M059J (cell line): ENCODE data around the gene SLC12A7. TPM values are rescaled to one million over a fixed set of nuclear protein-coding genes. Genes with fewer than 3 reads are reported as not detected.
"Not testable (repeated sequence)": the region's sequence is repeated elsewhere in the genome, so short reads cannot be mapped to it uniquely, and the experiment has no call there.

Source experiments
- DNase-seq: peaks from one replicate; pipeline ENCODE4 v3.0.0-alpha.2; 2012; ENCODE audit warnings: low read depth
- total RNA-seq: library from RNA; depleted of rRNA; stranded (reverse); fragments of >200 nt; shearing (Covaris generic); gene quantifications from 2 replicates; pipeline ENCODE4 v1.2.3, GENCODE V29; 2014

The SLC12A7 gene
- total RNA-seq, 1 experiment from 2014 or later: 14.2 TPM

DNA sequence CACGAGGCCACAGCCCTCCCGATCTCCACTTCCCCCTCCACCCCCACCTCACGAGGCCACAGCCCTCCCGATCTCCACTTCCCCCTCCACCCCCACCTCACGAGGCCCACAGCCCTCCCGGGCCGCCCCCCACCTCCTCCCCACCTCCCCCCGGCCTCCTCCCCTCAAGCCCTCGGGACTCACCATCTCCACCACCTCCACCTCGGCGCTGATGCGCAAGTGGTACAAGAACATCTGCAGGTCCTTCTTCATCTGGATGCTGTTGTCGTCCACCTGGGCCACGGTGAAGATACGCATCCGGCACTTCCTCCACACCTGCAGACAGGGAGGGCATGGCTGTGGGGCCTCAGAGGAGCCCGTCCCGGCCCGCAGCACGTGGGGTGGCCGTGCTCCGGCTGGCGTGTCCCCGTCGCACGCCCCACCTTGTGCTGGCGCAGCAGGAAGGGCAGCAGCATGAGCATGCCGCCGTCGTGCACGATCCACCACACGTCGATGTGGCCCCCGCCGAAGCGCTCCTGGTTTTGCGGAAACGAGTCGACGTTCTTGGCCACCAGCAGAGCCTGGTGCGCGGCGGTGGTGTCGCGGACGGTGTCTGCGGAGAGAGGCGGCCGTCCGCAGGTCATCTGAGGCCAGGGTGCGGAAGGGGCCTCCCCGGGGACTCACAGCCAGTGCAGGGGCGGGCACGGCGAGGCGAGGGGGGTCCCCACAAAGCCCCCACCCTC is 48.0 kb downstream of the SLC12A7 start:
- no peak for DNase-seq

DNA sequence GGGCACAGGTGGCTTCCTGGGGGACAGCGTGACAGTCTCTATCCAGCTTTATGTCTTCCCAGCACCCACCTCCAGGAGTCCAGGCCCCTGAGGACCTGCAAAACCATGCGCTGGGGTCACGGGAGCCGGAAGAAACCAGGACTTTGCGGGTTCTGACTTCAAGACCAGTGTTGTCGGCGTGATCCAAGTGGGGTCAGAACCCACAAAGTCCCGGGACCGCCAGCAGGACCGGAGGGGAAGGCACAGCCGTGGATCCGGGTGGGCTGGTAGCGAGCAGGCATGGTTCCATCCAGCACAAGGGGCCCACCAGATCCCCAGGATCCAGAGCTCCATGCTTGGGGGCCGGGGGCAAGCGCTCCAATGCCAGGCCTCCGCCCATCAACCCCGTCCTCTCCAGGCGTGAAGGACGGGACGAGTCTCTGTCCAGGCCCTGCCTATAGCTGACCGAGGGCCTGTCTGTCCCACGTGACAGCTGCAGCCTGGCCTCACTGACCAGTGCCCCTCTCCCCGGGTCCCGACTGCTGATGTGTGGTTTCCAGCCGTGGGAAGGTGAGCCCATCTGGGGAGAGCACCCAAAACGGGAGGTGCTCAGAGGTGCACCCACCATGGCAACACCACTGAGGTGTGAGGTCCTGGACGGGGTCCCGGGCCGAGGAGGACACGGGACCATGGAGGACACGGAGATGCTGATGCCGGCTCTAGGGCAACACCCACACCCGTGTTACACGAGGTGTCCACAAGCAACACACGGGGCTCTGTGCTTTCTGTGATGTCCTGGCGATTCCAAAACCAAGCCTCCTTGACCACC is 48.9 kb downstream of the SLC12A7 start:
- DNase-seq: no peak

DNA sequence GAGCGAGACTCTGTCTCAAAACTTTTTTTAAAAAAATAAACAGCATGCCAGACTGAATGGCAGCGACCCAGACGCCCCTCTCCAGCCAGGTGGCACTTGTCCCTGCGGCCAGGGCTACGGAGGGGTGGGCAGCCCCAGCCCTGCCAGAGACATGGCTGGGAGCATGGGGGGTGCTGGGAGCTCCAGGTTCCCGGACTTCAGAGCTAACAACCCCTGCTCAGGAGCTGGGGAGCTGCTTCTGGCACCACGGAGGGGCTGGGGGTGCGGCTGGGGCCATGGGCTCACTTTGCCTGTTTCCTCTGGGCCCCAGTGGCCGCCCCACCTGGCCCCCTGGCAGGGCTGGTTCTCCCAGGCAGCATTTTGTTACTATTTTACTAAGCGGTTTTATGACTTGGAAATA is 49.9 kb downstream of the SLC12A7 start:
- DNase-seq: no peak

DNA sequence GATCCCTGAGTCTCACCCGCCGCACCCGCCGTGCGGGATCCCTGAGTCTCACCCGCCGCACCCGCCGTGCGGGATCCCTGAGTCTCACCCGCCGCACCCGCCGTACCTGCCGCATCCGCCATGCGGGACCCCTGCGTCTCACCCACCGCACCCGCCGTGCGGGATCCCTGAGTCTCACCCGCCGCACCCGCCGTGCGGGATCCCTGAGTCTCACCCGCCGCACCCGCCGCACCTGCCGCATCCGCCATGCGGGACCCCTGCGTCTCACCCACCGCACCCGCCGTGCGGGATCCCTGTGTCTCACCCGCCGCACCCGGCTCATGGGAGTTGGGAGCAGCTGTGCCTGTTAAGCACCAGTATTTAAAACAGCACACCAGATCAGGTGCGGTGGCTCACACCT is 50.6 kb downstream of the SLC12A7 start:
- DNase-seq: not testable (repeated sequence)

DNA sequence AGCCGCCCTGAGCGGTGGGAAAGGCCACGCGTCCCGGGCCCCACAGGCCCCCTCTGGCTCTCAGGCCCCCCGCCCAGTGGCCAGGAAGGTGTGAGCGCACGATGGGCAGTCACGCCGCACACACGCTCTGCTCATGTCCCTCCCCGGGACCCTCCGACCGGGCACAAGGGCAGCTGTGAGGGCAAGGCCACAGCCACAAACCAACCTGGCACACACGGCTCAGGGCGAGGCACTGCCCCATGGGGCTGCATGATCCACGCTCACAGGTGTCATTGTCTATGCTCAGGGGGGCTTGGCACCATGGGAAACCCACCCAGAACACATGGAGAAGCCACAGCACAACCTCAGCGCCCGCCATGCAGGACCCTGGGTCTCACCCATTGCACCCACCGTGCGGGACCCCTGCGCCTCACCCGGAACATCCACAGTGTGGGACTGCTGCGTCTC is 51.3 kb downstream of the SLC12A7 start:
- DNase-seq: no peak

DNA sequence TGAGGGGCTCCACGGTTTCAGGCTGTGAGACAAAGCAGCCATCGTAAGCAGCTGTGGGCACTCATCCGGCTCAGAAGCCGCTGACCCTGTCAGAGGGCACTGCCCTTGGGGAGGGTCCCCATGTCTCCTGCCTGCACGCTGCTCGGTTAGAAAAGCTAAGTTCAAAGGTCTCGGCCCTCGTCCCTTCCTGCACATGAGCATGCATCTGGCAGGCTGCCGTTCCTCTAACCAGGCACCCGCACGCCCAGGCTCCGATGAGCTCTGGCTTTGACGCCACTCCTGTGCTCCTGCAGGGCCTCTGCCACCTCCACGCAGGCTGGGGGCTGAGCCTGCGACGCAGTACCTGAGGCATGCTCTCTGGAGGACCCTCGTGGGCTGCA is 52.0 kb downstream of the SLC12A7 start:
- DNase-seq: no peak

DNA sequence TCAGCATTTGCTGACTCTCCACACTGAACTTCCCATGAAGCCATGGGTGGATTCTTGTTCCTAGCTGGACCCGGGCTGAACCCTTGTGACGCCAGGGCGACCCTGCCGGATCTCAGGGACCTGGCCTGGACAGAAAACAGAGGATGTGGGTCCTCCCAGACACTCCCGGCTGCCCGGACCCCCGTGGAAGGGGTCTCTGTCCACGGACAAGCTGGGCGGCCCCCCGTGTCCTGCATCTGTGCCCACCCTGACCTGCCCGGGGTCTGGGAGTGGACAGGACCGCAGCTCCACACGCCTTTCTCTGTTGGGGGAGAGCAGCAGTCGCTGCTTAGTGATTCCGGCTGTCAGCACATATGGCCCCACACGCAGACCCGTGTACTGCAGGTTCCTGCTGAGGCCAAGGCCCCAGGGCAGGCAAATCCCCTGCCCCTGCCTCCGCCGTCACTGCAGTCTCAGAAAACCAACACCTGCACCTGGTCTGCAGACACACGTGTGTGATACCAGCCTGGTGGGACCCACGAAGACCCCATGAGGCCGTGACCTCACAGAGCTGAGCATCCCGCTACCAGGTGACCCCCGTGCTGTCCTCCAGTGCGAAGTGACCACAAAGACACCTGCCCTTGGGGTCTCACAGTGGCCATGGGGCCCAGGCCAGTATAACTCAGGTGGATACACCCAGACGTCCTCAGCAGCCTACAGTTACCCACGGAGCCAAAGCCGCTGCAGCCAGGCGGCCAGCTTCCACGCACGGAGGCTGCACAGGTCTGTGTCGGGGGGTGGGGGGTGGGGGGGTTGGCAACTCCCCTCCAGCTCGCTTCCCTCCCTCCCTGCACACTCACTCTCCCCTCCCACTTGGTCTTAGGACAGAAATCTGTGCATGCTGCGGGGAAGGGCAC is 52.6 kb downstream of the SLC12A7 start:
- DNase-seq: no peak

DNA sequence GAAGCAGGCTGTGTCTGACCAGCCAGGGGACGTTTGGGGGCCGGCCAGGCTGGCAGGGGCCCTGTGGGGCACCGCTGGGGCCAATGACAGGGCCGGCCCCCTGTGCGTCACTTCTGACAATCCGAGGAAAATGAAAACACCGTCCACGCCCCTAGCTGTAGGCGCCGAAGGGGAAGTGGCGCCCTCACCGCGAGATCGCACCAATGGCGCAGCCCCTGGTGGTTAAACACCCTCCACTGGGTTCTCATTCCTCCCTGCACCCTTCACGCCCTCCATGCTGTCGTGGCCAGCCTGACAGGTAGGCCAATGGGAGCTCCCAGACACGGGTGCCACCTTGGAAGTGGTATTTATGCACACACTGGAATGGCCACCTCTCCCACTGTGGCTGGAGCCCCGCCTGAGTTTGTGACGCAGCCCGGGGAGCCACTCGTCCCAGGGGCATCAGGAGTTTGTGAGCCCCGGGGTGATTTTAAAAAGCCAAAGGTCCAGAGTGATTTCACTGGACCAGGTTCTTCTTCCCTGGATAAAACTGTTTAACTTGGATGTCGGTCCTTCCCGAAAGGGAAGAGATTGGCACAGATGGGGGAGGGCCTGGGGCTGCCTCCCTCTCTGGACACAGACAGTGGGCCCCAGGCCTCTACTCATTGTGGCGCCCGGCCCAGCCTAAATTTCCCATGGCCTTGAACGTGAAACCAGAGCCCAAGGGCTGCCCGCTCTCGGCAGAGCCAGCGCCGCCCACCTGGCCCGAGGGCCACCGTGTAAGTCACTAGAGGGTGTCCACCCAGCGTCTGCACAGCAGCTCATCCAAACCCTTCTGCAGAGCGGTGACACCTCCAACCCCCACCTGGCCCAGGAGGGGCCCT is 53.5 kb downstream of the SLC12A7 start:
- DNase-seq: no peak

DNA sequence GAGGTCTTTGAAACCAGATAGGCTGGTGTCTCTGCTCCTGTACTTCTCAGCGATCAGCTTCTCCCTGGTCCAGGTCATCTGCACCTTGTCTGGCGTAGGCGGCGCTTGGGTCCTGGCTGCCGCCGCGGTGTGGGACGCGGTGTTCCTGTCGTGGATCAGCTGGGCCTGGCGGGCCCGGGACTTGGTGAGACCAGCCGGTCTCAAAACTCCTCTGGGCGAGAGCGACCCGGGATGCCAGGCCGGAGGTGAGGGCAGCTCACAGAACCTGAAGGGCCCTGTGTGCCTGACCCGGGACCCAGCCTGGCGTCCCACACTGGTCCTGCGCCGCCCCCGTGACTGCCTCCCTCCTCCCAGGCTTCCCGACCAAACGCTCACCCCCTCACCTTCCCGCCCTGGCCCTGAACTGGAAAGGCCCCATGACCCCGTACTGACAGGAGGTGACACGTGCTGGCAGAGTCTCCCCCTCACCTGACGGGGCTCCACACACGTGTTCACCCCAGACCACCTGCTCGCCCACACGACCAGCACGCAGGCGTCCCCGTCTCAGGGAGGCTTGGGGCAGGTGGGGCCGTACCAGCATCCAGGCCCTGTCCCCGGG is 54.3 kb downstream of the SLC12A7 start:
- DNase-seq: no peak

DNA sequence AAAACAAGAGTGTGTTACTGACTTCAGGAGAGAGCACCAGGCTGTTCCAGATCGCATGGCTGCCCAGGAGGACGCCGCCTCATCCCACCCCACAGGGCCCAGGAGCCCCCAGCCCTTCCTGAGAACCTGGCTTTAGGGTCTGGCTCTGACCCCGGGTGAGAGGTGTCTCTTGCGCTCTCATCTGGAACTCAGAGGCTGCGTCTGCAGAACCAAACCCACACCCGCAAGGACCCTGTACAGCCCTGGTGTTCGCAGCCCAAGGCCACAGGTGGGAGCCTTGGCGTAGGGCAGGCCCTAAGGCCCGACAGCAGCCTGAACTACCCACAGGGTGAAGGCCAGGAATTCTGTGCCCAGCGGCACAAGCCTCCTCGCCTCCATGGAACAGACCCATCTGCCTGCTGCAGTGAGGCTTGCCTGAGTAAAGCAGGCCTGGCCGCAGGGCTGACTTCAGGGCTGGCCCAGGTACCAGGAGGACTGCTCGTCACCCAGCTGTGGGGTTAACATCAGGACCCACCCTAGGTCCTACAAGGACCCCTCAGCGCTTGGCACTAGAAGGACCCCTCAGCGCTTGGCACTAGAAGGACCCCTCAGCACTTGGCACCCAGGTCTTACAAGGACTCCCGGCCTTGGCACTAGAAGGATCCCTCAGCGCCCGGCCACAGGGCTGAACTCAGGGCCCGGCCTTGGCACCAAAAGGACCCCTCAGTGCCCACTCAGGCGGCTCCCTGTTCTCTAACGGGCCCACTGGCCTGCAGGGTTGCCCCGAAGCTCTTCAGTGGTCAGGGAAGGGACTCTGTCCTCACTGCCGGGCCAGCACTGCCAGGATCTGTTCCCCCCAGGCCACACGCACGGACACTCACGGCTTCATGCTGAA is 55.0 kb downstream of the SLC12A7 start:
- DNase-seq: no peak

DNA sequence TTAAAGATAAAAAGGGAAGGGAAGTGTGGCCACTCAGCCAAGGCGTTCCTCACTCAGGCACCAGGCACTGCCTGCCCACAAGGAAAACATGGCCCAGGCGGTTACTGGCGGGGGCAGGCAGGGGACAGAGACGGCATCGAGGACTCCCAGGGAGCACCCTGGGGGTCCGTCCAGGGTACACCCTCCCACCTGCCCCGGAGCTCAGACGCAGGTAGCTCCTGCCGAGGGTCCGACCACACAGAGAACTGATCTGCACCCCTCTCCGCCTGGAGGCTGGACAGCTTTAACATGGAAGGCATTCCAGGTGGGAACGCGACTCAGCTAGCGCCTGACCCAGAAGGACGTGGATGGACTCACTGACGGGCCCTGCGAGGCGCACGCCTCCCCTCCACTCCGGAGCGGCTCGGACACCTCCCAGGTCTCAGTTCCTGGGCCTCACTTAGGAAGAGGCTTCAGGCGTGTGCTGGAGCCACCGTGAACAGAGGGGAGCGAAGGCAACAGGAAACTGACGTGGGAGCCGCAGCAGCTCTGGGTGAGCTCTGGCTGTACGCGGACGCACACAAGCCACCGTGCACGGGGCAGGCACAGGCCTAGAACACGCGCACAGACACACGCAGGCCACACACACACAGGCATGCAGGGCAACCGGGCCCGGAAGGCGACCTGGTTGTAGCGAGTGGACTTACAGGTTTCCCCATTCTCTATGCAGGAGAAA is 55.8 kb downstream of the SLC12A7 start:
- no peak for DNase-seq

DNA sequence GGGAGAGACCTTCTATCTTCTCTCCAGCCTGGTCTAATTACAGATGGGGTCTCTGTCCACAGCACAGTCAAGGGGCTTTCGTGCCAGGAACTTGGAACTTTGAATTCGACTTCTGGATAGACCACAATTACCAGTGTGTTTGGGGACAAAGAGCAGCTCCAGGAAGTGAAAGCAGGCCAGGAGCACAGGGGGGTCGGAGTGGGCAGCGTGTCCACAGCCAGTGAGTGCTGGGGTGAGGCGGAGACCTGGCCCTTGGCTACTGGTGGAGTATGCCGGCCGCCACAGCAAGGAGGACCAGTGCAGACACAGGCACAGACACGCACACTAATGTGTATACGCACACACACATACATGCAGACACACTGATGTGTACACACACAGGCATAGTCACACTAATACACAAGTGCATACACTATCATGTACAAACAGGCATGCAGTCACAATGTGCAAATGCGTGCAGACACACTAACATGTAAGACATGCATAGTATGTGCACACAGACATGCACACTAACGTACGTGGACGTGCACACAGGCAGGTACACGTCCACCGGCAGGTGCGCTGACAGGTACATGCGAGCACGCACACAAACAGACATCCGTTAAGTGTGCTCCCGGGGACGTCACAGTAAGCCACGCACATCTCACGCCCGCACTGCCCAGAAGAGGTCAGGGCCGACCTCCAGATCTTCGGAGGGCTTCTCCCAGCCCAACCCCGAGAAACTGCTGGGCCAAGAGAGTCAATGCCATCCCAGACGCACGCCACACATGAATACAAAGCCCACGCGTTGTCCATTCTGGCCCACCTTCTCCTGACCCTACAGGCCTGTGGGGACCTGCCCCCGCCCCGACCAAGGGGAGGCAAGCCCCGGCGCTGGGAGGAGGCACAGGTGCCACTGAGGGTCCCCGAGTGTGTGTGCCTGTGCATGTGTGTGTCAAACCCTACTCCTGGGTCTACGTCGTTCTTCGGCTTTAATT is 56.8 kb downstream of the SLC12A7 start:
- DNase-seq: no peak

DNA sequence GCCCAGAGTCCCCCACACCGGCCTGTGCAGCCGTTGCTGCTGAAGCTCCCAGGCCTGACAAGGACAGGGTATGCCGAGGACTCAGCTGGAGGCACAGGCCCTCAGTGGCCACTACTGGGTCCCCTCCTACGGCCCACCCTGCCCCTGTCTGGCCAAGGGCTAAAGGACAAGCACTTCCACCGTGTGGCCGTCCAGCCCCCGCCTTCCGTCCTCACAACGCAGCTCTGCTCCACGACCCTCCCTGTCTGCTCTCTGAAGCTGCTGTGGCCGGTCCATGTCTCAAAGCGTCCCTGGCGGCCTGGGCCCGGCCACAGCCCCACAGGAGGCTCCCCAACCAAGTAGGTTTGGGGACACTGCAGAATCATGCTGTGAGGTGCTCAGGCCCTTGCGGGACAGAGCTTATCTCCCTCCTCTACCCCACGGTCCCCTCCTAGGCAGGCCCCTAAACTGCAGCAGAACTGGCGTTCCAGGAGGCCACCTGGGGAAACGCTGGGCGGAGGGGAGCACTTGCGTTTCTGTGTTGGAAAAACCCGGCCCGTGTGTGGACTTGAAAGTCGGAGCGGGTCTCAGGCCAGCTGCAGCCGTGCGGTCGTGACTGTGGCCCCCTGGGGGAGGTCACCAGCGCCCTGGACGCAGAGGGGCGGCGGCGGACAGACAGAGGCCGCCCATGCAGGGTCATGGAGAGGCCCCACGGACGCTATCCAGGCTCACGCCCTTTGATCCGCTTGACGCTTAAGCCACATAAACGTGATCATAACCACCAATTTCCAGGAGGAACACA is 57.7 kb downstream of the SLC12A7 start:
- DNase-seq: no peak

DNA sequence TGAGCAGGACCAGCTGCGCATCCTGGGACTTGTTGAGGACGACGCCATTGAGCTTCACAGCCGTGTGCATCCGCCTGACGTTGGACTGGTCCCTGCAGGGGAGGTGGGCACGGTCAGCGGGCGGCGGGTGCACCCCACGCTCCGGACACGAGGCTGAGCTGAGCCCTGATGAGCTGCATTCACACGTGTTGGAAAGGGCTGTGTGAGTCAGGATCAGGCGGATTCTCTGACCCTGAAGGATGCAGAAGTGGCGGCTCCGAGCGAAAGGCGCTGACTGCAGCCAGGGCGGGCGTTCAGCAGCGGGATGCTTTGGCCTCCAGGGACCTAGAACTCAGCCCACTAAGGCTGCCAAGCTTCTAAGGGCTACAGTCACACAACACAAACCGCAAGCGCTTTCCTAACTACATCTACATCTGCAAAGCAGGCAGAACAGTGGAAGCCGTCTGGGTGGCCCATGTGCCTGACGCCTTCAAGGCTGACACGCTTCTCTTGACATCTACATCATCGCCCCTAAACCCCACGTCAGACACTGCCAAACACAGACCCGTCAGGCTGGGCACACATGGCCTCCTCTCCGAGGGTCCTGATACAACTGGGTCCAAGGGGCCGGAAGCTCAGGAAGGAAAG is 58.4 kb downstream of the SLC12A7 start:
- DNase-seq: no peak

DNA sequence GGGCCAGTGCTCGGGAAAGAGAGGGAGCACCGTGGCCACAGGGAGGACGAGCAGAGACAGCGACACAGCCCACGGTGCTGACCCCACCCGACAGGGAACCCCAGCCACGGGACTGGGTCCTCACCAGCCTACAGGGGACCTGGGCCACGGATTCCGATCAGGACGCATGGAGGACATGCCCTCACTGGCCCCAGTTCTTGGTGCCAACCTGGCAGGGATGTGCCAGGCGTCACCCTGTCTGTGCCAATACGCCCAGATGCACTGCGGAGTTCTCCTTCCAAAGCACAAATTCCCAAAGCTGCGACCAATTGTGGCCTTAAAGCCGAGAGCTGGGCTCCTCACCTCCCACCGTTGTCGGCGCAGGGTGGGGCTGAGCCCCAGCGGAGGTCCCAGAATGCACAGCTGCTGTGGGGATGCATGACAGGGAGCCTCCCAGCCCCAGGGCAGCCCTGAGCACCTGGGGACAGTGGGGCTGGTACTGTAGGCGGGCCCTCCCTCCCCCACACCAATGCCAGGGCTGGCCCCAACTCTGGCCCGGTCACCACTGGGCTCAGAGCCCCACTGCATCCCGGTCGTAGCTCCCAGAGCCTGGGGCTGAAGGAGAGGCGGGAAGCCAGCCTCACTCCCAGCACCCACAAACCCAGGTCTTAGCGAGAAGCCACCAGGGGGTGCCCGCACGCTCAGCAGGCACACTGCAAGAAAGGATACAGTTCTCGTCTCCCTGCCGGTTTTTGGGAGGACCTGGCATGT is 59.0 kb downstream of the SLC12A7 start:
- no peak for DNase-seq

DNA sequence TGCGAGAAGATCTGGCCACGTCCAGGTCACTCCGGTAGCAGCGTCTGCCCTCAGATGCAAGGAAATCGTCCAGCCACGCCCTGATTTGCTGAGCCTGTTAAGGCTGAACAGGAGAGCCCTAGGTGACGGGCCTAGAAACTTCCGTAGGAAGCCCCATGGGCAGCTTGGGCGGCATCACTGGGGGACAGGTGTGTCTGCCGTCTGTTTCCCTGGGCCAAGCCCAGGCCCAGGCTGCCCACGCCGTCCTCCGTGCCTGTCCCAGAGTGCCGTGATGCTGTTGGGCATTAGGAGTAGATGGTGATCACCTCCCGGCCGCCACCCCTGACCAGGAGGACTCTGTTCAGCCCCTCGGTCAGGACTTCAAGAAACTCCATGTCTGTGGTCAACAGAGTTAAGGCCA is 59.8 kb downstream of the SLC12A7 start:
- DNase-seq: no peak
